K562 treated with DMSO at 1 percent for 12 hours (cell line): ENCODE data around the gene NEDD4. TPM values are rescaled to one million over a fixed set of nuclear protein-coding genes. Genes with fewer than 3 reads are reported as not detected.

Experiments used
- total RNA-seq: library from RNA; unstranded; fragments of 300-600 nt; gene quantifications from 2 replicates; pipeline ENCODE4 v1.2.3, GENCODE V29; 2022; ENCODE audit not compliant: insufficient read depth

NEDD4 gene
- 4.9 and 30.5 TPM in 2 replicates for total RNA-seq

DNA sequence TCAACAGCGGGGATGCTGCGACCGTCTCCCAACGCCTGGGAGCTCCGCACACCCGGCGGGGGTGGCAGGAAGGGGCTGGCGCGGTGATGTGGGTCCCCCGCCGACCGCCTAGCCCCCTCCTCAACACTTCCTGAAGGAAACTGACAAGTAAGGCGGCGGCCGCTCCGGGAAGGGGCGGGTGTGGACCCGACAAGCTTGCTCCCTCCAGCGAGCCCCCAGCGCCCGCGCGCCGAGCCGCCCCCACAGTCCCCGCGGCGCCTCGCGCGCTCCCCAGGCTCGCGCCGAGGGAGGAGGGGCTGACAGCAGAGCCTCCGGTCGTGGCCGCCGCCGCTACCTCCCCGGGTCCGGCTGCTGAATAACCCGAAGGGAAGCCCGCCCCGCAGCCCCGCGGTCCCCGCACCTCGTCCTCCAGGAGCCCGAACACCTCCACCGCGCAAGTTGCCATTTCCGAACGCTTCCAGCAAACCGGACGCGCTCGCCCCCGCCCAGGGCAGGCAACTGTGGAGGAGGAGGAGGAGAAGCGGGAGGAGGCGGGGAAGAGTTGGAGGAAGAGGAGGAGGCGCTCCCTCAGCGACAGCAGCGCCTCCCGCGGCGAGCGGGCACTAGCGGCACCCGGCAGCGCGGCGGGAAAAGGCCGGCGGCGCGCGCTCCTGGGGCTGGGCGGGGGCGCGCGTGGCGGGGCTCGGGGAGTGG lies at the start of gene NEDD4:
NEDD4 (minus strand) TSS at position 502 of the 693 bp plus-strand sequence; CDS start at position 445, 57 bp downstream.

